Breast epithelium (tissue), 4 donors: ENCODE data around the gene NUDT6. TPM values are rescaled to one million over a fixed set of nuclear protein-coding genes. Genes with fewer than 3 reads are reported as not detected.

Experiments used
- DNase-seq, 2 donors: peaks; one replicate each; pipeline ENCODE4 v3.0.0-alpha.2; 2019; ENCODE audit warnings: low spot score in 2 of 2
- H3K27ac ChIP-seq, 2 donors: fragments of 200-600 bp; sonication (generic) in 1 of 2; one replicate each; pipeline ENCODE4 v1.5.1; 2016 to 2019; ENCODE audit warnings: mild to moderate bottlenecking in 1 of 2
- H3K27me3 ChIP-seq, 2 donors: fragments of 200-600 bp; sonication (generic) in 1 of 2; one replicate each; pipeline versions ENCODE4 v1.5.1 to v1.6.0; 2017 to 2019; ENCODE audit warnings: control low read depth in 1 of 2, mild to moderate bottlenecking in 1 of 2
- H3K36me3 ChIP-seq: fragments of 200-600 bp; one replicate; pipeline ENCODE4 v1.5.1; 2019
- H3K4me1 ChIP-seq, 2 donors: fragments of 200-600 bp; sonication (generic); one replicate each; pipeline ENCODE4 v1.5.1; 2016 to 2019; ENCODE audit warnings: control low read depth in 1 of 2
- H3K4me3 ChIP-seq, 3 donors: fragments of 200-600 bp; sonication (generic); 1 replicate in 2 of 3; 2 replicates in 1 of 3; pipeline ENCODE4 v1.5.1; 2016 to 2019; ENCODE audit warnings: mild to moderate bottlenecking in 3 of 3, moderate library complexity in 2 of 3
- H3K9me3 ChIP-seq, 2 donors: fragments of 200-600 bp; sonication (generic) in 1 of 2; one replicate each; pipeline ENCODE4 v1.5.1; 2016 to 2019; ENCODE audit warnings: control low read depth in 1 of 2
- CTCF ChIP-seq, 3 donors: fragments of 450-650 bp; IDR thresholded peaks; one replicate each; pipeline ENCODE4 v1.5.1; 2016 to 2017; ENCODE audit warnings: antibody characterized with exemption in 3 of 3, mild to moderate bottlenecking in 3 of 3, moderate library complexity in 3 of 3
- POLR2A ChIP-seq: fragments of 450-650 bp; IDR thresholded peaks from one replicate; pipeline ENCODE4 v1.6.1; 2016; ENCODE audit warnings: antibody characterized with exemption, mild to moderate bottlenecking, moderate library complexity
- POLR2AphosphoS5 ChIP-seq, 3 donors: sonication (generic); formaldehyde crosslinking; IDR thresholded peaks; one replicate each; pipeline ENCODE4 v1.6.1; 2017; ENCODE audit warnings: antibody characterized with exemption in 3 of 3
- intact Hi-C: fragments of 100-400 bp; cut with DNase I; formaldehyde crosslinking; loops from one replicate; pipeline ENCODE4 v1.15.1; 2023; ENCODE audit warnings: low total_unique reads
- total RNA-seq, 3 donors: library from RNA; depleted of rRNA; stranded (reverse); fragments of >200 nt; gene quantifications; one replicate each; pipeline ENCODE4 v1.1.0, GENCODE V29; 2016

Gene NUDT6
- total RNA-seq, 3 donors from 2014 or later, result 8.2 to 10.8 (median 8.5) TPM

DNA sequence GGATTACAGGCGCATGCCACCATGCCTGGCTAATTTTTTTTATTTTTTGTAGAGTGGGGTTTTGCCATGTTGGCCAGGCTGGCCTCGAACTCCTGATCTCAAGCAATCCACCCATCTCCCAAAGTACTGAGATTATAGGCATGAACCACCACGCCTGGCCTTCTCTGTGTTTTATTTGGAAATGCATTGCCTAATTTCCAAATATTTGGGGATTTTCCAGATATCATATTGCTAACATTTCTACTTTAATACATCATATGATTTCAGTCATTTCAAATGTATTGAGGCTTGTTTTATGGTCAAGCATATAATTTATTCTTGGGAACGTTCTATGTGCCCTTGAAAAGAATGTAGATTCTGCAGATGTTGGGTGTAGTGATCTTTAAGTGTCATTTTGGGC is 57.0 kb downstream of the NUDT6 start:
- DNase-seq, result no peak
- Histone ChIP-seq H3K27ac (no peak overlapping the region), H3K36me3 (no peaks in the 10 kb centered on the region), H3K27me3 (no peaks in the 10 kb centered on the region), H3K9me3 (no peaks in the 10 kb centered on the region), H3K4me3 (no peak overlapping the region), H3K4me1 (no peaks in the 10 kb centered on the region)
- TF ChIP-seq CTCF (IDR thresholded peaks at IDR 0.05), result no peak
- TF ChIP-seq POLR2AphosphoS5 (IDR thresholded peaks at IDR 0.05), result no peak
- TF ChIP-seq POLR2A, result no peak
- intact Hi-C loops, result no loop called here

DNA sequence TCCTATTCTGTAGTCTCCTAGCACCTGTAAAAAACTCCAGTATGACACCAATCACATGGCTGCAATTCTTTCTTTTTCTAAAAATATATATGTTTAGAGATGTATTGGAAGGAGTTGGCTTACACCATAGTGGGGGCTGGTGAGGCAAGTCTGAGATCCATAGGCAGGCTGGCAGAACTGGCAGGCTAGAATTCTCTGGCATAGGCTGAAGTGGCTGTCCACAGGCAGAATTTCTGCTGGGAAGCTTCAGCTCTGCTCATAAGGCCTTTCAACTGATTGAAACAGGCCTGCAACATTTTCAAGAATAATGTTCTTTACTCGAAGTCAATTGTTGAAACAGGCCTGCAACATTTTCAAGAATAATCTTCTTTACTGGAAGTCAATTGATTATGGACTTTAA is 58.8 kb downstream of the NUDT6 start:
- no peaks in the 10 kb centered on the region for H3K36me3 ChIP-seq
- no peak for TF ChIP-seq POLR2A
- TF ChIP-seq POLR2AphosphoS5 (IDR thresholded peaks at IDR 0.05), result no peak
- no peak for TF ChIP-seq CTCF (IDR thresholded peaks at IDR 0.05)
- intact Hi-C loops, result no loop called here
- no peaks in the 10 kb centered on the region for H3K9me3 ChIP-seq
- no peaks in the 10 kb centered on the region for H3K4me1 ChIP-seq
- peak overlapping the region in 1 of 2 donors; percentile 12 for H3K27ac ChIP-seq
- DNase-seq, result no peak
- H3K27me3 ChIP-seq, result no peaks in the 10 kb centered on the region
- no peak overlapping the region for H3K4me3 ChIP-seq

DNA sequence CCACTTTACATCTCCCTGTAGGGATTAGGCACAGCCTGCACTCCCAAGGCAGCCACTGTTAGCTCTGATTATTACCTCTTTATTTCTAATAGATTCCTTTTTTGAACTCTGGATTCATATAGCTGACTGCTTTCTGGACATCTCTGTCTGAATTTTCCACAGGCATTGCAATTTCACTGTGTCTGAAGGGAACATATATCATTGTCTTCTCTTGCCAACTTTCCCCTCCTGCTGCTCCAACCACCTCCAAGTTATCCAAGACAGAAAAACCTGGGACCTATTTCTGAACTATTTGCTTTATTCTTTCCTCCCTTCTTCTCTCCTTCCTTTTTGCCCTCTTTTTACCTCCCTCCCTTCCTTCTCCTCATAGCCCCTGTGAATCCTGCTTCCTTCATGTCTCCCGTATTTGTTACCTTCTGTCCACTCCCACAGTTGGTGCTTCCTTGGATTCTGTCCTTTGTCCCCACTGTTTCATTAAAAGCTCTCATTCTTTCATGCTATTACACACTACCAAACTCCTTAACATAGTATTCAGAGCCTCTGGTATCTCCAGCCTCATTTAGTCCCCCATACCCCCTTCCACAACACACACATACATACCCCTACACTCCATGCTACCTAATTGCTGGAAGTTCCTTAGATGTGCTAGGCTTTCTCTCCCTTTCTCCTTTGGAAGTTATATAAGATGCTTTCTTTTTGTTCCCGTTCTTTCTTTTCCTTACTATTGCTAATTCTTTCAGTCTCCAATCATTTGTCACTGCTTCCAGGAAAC is 61.0 kb downstream of the NUDT6 start:
- no peaks in the 10 kb centered on the region for H3K27me3 ChIP-seq
- intact Hi-C loops, result no loop called here
- DNase-seq, result no peak
- H3K4me1 ChIP-seq, result peaks cover 0 to 7% of the 10 kb centered on the region in 2 donors
- no peaks in the 10 kb centered on the region for H3K9me3 ChIP-seq
- no peaks in the 10 kb centered on the region for H3K36me3 ChIP-seq
- peak overlapping the region in 1 of 2 donors; percentile 34 for H3K27ac ChIP-seq
- H3K4me3 ChIP-seq, result no peak overlapping the region
- TF ChIP-seq POLR2A (no peak), CTCF (IDR thresholded peaks at IDR 0.05) (no peak), POLR2AphosphoS5 (IDR thresholded peaks at IDR 0.05) (no peak)

DNA sequence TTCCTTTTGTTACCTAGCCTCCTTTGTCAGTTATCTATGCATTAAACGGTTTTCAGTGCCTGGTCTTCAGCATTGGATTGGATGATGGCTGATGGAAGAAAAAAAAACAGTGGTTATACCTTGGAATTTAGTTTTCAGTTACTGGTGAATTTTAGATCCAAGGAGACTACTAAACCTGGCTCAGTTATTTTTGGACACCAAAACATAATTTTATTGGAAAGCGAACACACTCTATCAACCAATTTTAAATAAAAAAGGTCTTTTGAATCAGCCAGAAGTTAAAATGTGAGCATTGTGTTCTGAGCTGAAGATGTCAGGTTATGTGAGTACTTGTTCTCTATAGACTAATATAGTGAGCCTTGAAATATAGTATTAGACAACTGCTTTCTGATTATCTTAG is 63.7 kb downstream of the NUDT6 start:
- Histone ChIP-seq H3K4me3 (no peak overlapping the region), H3K27me3 (no peaks in the 10 kb centered on the region), H3K9me3 (no peaks in the 10 kb centered on the region), H3K27ac (peak overlapping the region; percentile 14 to 52), H3K36me3 (no peaks in the 10 kb centered on the region), H3K4me1 (peaks cover 4 to 7% of the 10 kb centered on the region in 2 donors)
- intact Hi-C loops, result no loop called here
- TF ChIP-seq POLR2AphosphoS5 (IDR thresholded peaks at IDR 0.05) (no peak), POLR2A (no peak), CTCF (IDR thresholded peaks at IDR 0.05) (no peak)
- DNase-seq, result no peak

DNA sequence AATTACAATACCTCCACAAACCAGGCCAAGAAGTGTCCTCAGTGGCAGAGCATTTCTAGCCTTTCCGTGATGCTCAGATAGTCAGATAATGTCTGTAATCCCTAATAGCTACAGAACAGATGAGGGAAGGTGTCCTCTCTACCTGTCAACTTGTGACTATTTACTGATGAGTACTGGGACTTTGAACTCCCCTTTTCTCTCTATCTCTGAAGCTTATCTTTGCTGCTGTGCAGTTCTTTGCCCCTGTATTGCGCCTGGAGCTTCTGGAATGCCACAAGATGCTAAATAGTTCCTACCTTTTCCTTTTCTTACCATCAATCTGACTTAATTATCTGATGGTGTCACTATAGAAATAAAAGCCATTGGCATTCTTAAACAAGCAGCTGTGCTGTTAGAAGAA is 65.2 kb downstream of the NUDT6 start:
- H3K36me3 ChIP-seq, result no peaks in the 10 kb centered on the region
- H3K27me3 ChIP-seq, result no peaks in the 10 kb centered on the region
- no peaks in the 10 kb centered on the region for H3K9me3 ChIP-seq
- no peak overlapping the region for H3K4me3 ChIP-seq
- H3K4me1 ChIP-seq, result peaks cover 4 to 7% of the 10 kb centered on the region in 2 donors
- peak overlapping the region; percentile 52 to 56 for H3K27ac ChIP-seq
- intact Hi-C loops, result no loop called here
- no peak for DNase-seq
- no peak for TF ChIP-seq POLR2A
- no peak for TF ChIP-seq CTCF (IDR thresholded peaks at IDR 0.05)
- TF ChIP-seq POLR2AphosphoS5 (IDR thresholded peaks at IDR 0.05), result no peak
